GM12801 (cell line): Measurements from ENCODE around the gene KCTD13.

ENCODE experiments used
- CTCF ChIP-seq: IDR thresholded peaks from one replicate; pipeline ENCODE4 v1.5.1; 2011; ENCODE audit warnings: control low read depth; ENCODE audit not compliant: insufficient read length; ENCODE audit errors: extremely low read depth

Gene KCTD13

GRCh38 chr16:29927070-29927905 lies 1.3 kb upstream of the KCTD13 start:
- TF ChIP-seq CTCF: no peak

GRCh38 chr16:29926711-29927052 lies 656 bp upstream of the KCTD13 start:
- no peak for TF ChIP-seq CTCF

- TF ChIP-seq CTCF: no peak
Observed at GRCh38 chr16:29925105-29925756, 795 bp downstream of the KCTD13 start.

GRCh38 chr16:29922986-29923501 lies 3.0 kb downstream of the KCTD13 start:
- no peak for TF ChIP-seq CTCF

- no peak for TF ChIP-seq CTCF
Observed at GRCh38 chr16:29922326-29922725, 3.7 kb downstream of the KCTD13 start.

GRCh38 chr16:29921034-29921385 lies 5.0 kb downstream of the KCTD13 start:
- no peak for TF ChIP-seq CTCF

- TF ChIP-seq CTCF: no peak
Observed at GRCh38 chr16:29920288-29921033, 5.6 kb downstream of the KCTD13 start.
